ELR (cell line): ENCODE measurements around the gene PKHD1.

ENCODE experiments used
- DNase-seq: peaks from one replicate; pipeline ENCODE4 v3.0.0-alpha.2; 2015; ENCODE audit warnings: low read depth

PKHD1 gene

DNA sequence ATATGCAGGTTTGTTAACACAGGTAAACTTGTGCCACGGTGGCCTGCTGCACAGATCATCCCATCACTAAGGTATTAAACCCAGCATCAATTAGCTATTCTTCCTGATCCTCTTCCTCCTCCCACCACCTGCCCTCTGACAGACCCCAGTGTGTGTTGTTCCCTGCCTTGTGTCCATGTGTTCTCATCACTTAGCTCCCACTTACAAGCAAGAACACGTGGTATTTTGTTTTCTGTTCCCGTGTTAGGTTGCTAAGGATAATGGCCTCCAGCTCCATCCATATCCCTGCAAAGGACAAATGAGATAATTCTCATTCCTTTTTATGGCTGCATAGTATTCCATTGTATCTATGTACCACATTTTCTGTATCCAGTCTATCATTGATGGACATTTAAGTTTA, 294.0 kb downstream of the PKHD1 start:
- no peak for DNase-seq

DNA sequence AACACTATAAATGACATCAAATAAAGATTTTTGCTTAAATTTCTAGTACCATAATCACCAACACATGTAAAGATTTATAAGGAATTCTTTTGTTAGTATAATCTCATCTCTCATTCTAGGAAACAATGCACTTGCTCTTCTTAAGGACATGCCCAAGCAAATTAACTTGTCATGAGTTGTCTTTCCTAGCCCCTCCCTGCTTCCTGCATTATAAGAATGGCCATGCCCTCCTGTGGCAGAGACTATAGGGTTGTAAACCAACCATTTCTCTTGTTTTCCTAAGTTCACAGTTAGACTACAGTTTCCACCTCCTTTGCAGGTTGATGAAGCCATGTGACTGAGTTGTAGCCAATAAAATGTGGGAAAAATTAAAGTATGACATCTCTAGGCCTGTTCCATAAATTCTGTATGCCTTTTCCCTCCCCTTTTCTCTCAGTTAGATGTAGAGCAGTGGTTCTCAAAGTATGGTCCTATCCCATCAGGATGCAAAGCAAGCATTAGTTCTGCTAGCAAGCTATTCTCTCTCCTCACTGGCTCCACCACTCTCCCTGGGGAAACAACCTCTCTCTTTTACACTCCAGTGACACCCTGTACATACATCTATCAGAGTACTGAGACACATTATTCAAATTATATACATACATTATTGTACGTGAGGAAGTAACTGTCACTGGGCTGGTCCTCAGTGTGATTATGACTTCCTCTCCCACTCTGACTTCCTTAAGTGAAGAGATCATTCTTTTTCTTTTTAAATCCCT, 295.0 kb downstream of the PKHD1 start:
- DNase-seq = no peak

DNA sequence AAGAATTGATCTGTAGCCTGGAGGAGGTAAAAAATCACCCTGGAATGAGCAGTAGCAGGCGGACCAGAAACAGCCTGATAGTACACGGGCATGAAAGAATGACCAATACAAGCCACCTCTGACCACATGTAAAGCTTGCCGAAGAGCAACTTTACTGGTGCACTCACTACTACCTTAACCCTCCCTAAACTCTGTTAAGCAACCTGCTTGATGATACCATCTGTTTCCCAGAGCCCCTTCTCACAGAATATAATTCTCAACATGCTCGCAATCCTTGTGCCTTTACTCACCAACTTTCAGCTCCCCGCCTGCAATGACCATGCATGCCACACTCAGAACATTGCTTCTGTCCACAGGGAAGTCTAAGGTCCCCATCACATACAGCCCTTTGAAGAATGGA, 296.5 kb downstream of the PKHD1 start:
- DNase-seq = no peak

DNA sequence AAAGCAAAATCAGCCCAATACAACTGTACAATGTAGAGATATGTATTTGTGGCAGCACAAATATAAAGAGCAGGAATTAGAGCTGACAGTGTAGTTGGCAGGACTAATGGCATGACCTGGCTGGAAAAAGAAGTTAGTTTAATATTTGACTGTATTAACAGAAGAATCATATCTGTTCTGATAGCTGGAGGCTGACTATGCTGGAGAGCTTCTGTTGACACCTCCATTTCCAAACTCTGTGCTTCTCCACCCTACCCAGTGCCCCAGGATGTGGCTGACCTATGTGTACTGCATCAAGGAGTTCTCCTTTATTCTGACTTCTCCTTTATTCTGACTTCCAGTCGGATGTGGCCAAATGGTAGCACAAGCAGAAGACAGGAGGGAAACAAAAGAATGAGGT, 299.3 kb downstream of the PKHD1 start:
- DNase-seq = no peak

DNA sequence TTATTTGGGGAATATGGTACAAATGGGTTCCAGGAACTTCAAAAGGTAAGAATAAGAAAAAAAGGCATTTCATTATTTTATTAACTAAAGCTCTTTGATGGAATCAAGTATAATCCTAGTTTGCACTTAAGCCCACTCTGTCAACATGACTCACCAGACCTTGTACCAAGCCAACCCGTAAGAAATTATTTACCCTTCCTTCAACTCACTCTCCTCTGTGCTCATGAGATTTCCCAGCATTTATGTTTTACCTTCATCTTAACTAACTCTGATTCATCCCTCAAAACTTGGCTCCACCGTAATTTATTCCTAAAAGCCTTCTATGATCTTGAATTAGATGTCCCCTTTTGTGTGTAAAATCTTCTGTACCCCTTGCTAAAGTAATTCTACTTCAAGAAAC, 308.7 kb downstream of the PKHD1 start:
- DNase-seq = no peak

DNA sequence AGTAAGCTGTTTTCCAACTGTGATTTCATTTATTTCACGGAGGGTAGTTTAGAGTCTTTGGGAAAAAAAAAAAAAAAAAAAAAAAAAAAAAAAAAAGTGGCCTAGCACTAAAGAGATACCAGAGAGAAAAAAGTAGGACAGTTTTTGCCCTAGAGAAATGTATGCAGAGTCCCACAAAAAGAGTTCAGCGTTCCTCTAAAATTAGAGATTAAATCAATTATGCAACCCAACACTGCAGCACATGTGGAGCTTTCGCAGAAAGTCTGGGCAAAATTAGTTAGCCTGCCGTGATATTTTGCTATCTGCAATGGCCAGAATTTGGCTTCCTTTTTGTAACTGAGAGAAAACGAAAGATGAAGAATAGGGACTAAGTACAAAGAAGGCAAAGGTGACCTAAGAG, 309.8 kb downstream of the PKHD1 start:
- DNase-seq = no peak

DNA sequence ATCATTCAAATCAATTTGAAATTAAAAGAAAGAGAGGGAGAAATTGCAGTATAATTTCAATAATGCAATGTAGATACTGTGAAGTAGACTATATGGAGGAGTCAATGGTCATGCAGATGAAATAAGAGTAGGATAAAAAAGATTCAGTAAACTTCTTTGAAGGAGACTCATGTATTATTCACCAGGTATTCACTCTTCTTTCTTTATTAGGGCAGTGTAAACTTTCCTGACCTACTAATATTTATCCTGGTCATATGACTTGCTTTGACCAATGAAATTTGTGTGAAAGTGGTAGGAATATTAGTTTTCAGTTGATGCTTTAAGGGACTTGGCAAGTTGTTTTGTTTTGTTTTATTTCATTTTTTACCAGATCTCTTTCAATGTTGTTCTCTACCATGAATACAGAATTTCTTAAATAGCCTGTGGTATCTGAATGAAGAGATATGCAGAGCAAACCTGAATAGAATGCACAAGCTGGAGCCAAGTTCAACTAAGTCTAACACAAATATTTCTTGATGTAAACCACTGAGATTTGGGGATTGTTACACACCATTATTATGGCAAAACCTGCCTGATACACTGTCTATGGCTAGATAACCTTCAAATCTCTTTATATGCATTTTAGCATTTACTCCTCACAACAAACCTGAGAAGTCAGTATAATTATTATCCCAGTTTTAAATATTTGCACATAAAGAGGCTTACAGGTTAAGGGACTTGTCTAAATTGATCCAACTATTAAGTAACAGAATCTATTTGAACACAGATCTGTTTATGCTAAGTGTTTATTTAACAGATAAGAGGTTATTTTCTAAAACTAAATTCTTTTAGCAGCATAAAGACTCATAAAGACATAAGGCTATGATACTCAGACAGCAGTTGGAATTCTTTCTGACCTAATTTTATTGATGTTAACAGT, 311.2 kb downstream of the PKHD1 start:
- DNase-seq = no peak

DNA sequence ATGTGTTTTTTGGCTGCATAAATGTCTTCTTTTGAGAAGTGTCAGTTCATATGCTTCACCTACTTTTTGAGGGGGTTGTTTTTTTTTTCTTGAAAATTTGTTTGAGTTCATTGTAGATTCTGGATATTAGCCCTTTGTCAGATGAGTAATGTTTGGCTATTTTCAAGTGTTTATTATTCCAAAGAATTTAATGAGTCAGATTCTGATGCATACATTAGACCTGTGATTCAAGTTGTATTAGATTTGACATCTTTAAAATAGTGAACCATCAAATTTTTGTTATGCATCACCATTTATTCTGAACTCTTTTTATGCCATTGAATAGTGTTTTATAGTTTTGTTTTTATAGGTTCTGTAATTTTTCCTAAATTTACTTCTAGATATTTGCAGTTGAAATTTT, 319.3 kb downstream of the PKHD1 start:
- no peak for DNase-seq

DNA sequence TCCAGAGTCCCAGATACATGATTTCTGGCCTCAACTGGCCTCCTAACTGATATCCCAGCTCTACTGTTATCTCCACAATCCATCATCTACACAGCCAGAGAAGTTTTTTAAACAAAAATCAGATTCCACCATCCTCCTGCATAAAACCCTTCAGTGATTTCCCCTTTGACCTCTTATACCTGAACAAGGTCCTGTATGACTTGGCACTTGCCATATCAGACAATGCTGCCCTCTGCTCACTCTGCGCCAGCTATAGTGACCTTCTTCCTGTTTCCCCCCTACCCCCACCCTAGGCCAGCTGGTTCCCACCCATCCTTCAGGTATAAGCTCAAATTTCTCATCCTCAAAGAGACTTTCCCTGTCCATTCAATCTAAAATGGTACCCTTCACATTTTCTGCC, 322.2 kb downstream of the PKHD1 start:
- no peak for DNase-seq

DNA sequence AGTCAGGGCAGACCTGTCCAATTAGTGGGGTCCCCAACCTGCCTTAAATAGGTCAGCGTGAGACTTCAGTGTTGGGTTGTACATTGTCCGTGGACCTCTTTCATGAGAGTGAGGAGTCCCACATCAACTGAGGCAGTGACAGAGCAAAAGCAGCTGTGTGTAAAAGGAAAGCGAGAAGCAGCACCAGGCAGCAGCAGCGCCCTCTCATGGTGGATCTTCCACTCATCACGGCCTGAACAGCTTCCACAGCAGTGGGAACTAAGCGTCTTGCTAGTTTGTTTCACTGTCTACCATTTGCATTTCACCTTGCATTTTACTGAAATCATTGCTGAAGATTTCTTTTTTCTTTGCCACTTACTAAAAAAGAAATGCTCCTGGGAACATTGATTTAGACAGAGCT, 333.8 kb downstream of the PKHD1 start:
- DNase-seq = no peak

DNA sequence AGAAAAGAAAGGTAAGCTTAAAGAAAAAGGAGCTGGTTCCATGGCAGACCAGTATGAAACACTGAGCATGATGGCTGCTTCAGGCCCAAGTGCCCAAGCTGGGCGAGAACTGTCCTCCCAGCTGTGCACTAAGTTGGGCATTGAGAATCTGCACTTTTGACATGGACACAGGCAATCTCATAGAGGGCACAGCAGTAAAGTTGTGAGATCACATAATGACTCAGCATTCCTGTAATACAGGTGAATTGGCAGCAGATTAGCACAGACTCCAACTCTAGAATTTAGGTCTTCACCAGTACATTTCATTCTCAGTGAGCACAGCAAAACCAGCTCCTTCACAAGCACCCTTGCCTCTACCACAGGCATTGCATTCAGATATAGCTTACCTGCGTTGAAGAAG, 343.4 kb downstream of the PKHD1 start:
- no peak for DNase-seq

DNA sequence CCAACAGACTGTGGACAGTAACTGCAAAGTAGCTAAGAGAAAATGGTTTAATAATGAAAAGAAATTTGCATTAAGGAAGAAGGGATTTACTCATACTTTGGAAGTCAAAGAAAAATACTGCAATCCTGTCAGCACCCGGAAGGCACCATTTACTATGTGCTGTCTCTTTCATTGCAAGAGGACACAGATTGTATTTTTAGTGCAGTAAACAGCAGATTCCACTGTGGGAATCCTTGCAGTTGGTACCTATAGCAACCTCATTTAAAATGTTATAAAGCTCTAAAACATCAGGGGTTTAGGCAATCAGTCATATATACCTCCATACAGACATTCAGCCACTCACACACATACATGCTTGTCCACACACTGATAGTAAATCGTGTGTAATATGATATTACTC, 346.8 kb downstream of the PKHD1 start:
- DNase-seq = no peak

DNA sequence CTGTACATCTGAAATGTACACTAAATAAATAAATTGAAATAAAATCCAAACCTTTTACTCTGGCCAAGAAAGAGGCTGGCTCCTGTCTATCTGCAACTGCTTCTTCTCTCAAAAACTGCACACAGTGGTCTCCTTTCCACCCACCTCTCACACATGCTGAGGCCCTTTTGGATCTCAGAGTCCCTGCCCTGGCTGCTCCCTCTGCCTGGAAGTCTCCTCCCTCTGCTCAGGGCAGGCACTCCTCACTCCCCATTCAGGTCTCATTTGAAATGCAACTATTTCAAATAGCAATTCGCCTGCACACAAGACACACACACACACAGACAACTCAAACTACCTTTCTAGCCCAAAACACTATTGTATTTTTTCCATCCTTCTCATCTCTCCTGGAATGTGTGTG, 348.8 kb downstream of the PKHD1 start:
- DNase-seq = no peak

DNA sequence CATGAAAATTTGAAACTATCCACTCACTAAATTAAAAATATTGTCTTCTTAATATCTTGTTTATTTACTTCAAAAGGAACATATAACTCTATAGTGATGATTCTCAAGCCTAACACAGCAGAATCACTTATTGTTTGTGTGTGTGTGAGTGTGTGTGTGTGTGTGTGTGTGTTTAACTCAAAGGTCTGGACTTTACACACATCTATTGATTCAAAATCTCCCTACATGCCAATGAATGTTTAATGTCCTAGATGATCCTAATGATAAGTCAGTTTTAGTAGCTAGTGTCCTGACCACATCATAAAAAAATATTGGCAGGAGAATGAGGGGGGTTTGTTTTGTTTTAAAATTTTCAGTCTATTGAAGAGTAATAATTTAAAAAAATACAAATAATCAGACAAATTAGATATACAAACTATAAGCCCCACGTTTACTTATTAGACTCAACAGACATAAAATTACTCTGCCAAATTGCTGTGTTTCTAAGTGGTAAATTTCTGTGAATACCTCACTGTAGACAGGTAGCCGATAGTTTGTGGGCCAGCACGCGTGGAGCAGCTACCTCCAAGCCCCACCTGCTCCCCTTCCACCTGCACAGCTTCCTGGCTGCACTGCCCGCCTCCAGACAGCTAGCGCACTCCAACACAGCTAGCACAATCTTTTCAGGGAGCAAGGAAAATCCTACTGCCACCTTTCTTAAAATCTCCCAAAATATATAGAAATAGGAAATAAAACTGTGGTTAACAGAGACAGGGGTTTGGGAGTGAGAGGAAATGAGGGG, 349.6 kb downstream of the PKHD1 start:
- DNase-seq = no peak

DNA sequence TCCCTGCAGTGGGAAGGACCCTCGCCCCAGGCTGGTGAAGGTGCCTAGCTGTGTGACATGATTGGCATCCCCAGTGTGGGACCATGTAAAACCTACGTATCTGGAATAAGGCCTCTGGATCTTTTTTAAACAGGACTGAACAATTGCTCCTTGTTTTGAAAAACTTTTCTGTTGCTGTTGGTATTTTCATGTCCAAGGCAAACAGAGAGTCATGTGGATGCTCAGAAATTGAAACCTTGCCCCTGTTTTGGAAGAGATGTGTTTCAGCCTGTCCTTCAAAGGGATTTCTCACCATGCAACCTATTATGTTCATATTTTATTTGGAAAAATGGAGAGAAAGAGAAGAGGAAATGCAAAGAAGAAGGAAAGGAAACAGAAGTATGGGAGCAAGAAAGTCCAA, 362.3 kb downstream of the PKHD1 start:
- DNase-seq = no peak

DNA sequence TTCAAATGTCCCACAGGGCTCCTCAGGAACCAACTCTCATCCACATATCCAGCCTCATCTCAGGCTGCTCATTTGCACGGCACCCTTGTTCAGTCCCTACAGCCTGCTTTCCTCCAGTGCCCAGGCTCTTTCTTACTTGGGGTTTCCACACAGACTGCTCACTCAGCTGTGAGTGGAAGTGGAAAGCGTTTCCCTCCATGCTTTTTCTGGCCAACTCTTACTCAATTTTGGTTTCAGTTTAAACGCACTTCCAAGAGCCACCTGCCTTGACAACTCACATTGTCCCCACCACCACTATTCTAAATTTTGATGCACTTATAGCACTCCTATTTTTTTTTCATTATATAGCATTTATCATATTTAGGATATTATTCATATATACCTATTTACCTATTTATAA, 367.1 kb downstream of the PKHD1 start:
- DNase-seq = no peak

DNA sequence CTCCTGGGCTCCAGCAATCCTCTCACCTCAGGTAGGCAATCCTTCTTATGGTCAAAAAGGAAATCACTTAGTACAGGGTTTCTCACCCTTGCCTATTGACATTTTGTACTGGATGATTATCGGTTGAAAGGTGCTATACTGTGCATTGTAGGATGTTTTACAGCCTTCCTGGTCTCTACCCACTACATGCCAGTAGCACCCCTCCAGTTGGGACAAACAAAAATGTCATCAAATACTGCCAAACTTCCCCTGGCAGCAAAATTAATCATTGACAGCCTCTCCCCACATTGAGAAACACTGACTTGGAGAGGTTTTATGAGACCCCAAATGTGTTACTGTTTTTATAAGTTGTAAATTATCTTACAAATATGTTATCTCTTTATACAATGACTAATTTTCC, 368.1 kb downstream of the PKHD1 start:
- DNase-seq = no peak

DNA sequence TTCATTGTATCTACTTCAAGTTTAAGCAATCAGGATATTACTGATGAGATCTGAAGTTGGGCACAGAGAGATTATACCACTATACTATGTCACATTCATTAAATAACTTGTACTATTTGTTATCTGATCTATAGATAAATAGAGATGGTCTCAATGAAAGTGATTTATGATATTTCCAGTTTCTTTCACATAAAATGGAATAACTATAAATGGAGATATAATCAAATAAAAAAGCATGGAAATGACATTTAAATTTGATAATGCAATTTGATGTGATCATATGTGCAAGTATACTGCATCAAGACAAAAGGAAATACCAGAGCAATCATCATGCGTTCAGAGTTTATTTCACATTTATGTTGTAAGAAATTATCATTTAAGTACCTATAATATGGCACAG, 368.9 kb downstream of the PKHD1 start:
- DNase-seq = no peak

DNA sequence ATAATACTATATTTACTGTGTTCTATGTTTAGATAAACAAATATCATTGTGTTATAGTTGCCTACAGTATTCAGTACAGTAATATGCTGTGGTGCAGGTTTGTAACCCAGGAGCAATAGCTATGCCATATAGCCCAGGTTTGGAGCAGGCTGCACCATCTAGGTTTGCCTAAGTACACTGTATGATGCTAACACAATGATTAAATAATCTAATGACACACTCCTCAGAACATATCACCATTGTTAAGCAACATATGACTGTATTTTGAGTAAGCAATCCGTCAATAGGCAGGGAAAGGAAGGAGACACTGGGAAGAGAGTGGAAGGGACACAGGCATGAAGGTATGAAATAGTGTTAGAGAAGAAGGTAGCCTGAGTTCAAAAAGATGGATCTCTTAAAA, 369.9 kb downstream of the PKHD1 start:
- DNase-seq = no peak

DNA sequence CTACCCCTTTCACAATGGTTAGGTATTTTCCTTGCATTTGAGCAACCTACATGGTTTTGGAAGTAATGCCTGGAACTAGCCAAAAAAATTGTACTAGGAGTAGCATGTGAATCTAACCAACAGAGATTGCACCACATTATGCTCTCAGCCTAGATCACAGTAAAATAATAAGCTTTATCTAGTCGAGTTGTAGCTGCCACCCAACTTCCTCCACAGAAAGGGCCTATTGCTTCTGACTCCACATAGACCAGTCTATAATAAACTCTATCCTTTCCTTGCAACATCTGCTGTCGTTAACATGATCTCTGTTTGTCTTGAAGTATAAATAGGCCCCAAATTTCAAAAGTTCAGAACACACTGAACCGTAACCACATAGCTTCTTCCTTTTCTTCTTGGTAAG, 375.5 kb downstream of the PKHD1 start:
- DNase-seq = no peak

DNA sequence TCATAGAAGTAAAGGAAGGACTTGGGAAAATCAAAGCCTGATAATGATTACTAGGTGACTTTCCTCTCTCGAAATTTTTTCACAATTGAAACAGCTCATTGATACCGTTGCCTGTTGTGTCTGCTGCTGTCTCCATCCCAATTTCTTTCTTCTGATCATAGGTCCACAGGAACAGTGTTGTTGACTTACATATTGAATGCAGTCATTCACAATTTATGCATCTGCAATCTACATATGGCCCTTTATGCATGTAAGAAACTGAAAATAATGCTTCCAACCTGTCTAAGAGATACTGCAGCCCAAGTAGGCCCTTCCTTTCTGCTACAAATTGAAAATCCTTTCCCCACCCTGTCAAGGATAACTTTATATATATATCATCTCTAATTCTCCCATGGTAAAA, 381.3 kb downstream of the PKHD1 start:
- no peak for DNase-seq

DNA sequence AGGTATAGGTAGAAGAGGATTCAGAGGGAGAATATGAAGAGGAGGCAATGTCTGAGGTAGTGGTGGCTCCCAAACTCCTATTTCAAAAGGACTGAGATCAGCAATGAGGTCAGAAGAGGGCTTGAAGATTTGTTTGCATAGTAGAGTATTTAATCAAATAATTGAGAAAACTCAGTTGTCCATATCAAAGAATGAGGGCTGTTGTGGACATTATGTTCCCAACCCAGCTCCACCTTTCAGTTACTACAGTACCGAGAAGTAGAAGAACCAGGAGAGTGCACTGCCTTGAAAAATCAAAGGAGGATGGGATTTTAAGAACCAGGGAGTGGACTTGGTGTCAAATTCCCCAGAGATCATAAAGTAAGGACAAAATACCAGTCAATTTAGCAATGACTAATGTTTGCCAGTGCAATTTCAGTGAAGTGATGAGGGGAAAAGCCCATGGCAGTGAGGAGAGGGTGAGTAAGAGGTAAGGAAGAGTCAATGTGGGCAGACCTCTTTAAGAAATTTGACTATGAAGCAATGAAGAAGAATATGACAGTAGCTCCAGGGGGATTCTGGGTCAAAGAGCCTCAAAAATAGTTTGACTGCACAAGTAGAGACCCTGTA, 382.4 kb downstream of the PKHD1 start:
- DNase-seq = no peak
